COR-L47 (cell line): ENCODE data around the gene LRRC1.
"Not testable (repeated sequence)": the region's sequence is repeated elsewhere in the genome, so short reads cannot be mapped to it uniquely, and the experiment has no call there.

ENCODE experiments used
- DNase-seq: peaks from one replicate; lab custom pipeline; 2025; lab: John Stamatoyannopoulos, UW

LRRC1 gene

GRCh38 chr6:53794720-53795339 is at the start of gene LRRC1:
LRRC1 (plus strand) TSS chr6:53795005; CDS start chr6:53795257, 252 bp downstream.
- peak; percentile 84 for DNase-seq

DNA sequence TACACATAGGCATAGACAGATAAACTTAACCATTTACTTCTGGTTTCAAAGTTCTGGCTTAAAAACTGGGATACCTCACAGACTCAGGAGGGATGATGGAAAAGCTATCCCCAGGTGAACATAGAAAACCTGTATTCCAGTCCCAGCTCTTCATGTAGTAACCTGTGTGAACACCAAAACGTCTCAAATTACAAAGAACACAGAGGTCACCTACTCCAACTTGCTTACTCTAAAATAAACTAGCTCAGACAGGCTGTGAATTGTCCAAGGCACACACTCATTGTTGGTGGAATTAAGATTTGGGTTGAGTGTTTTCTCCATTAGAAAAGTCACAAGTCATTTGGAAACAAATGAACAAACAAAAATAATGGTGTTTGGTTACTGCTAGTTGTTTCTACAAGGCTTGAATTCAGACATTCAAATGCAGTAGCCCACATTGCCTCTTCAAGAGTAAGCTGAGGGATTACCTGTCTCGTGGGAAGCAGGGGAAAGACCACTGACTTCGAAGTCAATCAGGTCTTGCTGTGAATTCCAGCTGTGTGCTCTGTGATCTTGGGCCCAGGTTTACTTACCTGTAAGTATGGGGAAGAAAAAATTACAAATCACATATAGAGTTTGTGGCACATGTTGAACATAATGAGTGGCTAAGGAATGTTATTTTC is 48.2 kb upstream of the LRRC1 start:
- no peak for DNase-seq

DNA sequence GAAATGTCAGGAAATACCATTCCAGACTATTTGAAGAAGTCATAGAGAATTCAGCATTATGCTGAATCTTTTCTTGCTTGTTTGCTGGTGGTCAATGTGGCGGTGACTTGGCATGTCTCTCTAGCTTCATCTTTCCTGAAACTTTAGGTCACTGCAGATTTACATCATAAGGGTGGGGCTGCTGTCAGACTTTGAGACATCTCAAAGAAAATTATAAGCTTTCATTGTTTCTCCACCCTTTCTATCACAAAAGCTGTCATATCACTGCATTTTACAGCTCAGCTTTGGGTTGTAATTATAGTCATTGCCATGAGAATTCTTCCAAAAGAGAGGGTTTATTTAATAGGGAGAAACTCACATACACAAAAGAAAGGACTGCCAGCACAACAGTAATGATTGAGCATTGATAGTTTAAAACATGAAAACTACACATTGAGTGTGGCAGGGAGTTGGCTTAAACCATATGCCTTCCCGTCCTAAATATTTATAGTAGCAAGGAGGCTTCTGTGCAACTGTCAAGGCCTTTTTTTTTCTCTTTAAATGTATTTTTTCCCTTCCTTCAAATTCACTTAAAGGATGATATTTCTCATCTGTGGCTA is 44.7 kb upstream of the LRRC1 start:
- DNase-seq = no peak

GRCh38 chr6:53751417-53751816 is 43.4 kb upstream of the LRRC1 start:
- DNase-seq = no peak

DNA sequence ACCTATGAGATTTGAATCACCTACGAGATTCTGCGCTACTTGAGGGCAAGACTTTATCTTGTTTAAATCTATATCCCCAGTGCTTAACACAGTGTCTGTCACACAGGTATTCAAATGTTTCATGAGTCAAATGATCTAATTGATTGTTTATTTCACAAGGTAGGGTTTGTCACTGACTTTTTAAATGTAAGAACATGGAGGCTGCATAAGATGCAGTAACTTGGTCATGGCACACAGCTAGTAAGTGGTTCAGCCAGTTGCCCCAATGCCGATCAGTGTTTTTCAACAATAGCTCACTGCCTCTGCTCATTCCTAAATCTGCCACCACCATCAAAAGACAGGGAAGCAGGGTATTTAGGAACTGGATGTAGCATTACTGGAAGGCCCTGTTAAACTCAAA is 42.4 kb upstream of the LRRC1 start:
- no peak for DNase-seq

GRCh38 chr6:53752856-53753255 is 41.9 kb upstream of the LRRC1 start:
- no peak for DNase-seq

DNA sequence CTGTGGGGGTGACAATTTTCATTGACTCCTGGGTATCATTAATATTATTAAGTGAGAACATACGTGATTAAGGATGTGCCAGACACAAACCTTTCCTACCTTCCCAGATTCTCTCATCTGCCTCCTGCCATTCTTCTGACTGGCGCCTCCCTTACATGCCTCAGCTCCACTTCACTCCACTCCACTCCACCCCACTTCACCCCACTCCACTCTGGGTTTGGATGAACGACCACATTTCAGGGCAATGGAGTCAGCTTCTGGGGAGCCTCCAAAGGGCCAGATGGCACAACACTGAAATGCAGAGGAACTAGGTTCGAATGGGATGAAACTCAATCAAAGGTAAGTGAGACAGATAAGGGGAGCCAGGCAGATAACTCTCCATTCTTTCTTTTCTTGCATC is 40.5 kb upstream of the LRRC1 start:
- no peak for DNase-seq

DNA sequence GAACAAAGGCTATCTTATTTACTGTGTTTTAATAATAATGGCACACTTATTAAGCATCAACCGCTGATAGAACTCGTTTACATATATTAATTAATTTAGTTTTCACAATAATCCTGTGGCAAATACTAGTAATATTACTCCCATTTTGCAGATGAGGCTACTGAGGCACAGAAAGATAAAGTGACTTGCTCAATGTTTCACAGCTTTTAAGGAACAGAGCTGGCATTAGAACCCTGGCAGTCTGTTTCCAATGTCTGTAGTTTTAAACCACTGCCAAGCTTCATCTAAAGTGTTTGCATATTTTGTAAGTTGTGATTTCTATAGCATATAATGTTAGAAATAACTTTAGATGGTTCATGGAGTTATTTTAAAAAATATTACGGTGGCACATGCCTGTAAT is 38.4 kb upstream of the LRRC1 start:
- no peak for DNase-seq

DNA sequence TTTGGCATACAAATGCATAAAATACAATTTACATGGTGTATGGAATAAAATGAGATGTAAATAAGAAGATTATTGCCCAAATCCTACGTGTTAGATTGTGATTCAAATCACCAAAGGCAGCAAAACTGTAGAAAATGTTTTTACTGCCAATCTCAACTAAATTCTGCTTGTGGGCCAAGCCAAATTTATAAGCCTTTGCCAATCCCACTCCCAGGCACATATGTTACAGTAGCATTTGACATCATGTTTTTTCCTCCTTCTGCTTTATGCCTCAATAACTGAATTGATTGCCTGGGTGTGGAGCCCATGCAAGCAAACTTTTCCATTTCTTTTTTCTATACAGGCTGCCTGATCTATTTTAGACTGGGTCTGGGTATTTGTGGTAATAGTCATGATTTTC is 36.3 kb upstream of the LRRC1 start:
- no peak for DNase-seq

GRCh38 chr6:53761036-53761435 is 33.8 kb upstream of the LRRC1 start:
- DNase-seq = no peak

DNA sequence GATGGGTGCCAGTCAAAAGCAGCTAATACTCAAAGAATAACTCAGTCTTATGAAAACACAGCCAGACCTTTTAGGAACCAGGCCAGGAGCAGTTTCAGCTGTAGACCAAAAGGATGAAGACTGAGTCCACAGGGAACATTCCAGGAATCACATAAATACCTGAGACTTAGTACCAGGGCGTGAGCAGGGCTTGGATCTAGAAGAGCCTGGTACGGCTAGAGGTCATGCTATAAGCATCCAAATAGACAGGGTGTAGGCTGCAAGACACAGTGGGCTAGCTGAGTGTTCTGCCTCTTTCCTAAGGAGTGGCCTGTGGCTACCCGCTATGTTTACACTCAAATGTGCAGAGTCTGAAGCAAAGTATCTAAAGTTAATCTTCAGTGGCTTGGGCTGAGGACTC is 29.5 kb upstream of the LRRC1 start:
- no peak for DNase-seq

GRCh38 chr6:53766930-53767329 is 27.9 kb upstream of the LRRC1 start:
- DNase-seq = no peak

GRCh38 chr6:53767941-53768340 is 26.9 kb upstream of the LRRC1 start:
- no peak for DNase-seq

DNA sequence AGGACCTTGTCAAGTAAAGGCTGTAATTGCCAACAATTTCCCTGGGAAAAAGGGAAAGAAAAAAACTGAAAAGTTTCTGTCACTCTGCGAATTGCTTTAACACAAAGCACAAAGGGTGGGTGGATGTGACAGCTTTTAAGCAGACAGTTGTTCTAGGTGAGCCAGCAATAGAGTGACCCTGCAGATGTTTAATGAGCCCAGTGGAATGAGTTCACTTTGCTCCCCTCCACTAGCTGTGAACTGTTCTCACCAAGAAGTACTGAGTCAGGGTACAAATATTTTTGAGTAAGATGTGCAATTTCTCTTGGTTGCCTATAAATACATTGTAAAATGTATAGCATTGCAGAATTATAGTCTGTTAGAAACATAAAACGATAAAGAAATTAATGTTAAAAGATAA is 26.2 kb upstream of the LRRC1 start:
- no peak for DNase-seq

GRCh38 chr6:53770780-53771249 is 24.0 kb upstream of the LRRC1 start:
- no peak for DNase-seq

DNA sequence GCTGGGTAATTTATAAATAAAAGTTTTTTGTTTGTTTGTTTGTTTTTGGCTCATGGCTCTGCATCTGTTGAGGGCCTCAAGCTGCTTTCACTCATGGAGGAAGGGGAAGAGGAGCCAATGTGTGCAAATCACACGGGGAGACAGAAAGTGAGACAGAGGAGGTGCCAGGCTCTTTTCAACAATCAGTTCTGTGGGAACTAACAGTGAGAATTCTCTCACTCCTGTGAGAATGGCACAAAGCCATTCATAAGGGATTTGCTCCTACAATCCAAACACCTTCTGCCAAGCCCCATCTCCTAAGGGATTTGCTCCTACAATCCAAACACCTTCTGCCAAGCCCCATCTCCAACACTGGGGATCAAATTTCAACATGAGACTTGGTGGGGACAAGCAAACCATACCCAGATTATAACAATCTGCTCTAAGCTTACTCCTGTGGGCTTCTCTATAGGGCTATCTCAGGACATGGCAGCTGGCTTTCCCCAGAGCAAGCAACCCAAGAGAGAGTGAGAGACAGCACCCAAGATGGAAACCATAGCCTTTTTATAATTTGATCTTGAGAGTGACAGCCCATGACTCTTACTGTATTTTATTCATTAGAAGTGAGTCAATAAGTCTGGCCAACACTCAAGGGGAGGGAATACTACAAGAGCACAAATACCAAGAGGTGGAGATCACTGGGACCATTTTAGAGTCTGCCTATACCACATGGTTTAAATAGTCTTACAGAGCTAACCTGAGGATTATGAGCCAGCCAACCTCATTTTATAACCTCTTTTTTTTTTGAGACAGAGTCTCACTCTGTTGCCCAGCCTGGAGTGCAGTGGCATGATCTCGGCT is 22.8 kb upstream of the LRRC1 start:
- DNase-seq = no peak

GRCh38 chr6:53773044-53773696 is 21.6 kb upstream of the LRRC1 start:
- no peak for DNase-seq

DNA sequence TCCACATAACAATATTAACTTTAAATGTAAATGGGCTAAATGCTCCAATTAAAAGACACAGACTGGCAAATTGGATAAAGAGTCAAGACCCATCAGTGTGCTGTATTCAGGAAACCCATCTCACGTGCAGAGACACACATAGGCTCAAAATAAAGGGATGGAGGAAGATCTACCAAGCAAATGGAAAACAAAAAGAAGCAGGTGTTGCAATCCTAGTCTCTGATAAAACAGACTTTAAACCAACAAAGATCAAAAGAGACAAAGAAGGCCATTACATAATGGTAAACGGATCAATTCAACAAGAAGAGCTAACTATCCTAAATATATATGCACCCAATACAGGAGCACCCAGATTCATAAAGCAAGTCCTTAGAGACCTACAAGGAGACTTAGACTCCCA is 18.7 kb upstream of the LRRC1 start:
- not testable (repeated sequence) for DNase-seq

GRCh38 chr6:53784991-53785390 is 9.8 kb upstream of the LRRC1 start:
- DNase-seq = not testable (repeated sequence)

- no peak for DNase-seq
Observed at GRCh38 chr6:53786832-53787231, 8.0 kb upstream of the LRRC1 start.

GRCh38 chr6:53790886-53791285 is 3.9 kb upstream of the LRRC1 start:
- no peak for DNase-seq

DNA sequence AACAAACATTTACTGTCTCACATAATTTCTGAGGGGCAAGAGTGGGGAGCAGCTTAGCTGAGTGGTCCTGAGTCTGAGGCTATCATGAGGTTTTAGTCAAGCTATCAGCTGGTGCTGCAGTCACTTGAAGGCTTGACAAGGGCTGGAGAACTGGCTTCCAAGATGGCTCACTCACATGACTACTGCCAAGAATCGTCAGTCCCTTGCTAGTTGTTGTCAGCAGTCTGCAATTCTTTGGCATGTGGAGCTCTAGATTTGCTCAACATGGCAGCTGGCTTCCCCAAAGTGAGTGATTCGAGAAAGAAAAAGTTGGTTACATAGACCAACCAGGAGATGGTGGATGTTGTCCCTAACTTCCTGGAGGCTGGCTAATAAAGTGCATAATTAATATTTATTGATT is 2.8 kb upstream of the LRRC1 start:
- DNase-seq = no peak
